ENCODE results near the gene TC2N.
"Not testable (repeated sequence)": the region's sequence is repeated elsewhere in the genome, so short reads cannot be mapped to it uniquely, and the experiment has no call there.

Gene TC2N

GRCh38 chr14:91830777-91831176, 36.6 kb downstream of the TC2N start:
- DNase-seq, result no peak

DNA sequence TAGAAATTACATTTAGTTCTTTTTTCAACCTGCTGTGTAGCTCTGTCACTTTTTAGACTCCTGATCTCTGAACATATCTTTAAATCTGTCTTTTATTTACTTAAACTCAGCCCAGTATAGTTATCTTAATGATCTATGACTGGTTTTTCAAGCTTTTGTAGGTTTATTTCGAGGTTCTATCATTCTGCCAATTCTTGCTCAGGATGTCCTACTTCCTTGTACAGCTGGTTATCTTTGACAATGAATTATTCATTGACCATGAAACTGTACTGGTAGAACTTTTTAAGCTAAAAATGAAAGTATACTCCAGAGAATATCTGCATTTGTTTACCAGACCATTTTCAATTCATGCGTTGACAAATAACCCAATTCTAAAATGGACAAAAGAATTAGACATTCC, 37.8 kb downstream of the TC2N start:
- DNase-seq, result no peak

- DNase-seq, result no peak
These were observed 39.6 kb downstream of the TC2N start for GRCh38 chr14:91827746-91828145.

DNA sequence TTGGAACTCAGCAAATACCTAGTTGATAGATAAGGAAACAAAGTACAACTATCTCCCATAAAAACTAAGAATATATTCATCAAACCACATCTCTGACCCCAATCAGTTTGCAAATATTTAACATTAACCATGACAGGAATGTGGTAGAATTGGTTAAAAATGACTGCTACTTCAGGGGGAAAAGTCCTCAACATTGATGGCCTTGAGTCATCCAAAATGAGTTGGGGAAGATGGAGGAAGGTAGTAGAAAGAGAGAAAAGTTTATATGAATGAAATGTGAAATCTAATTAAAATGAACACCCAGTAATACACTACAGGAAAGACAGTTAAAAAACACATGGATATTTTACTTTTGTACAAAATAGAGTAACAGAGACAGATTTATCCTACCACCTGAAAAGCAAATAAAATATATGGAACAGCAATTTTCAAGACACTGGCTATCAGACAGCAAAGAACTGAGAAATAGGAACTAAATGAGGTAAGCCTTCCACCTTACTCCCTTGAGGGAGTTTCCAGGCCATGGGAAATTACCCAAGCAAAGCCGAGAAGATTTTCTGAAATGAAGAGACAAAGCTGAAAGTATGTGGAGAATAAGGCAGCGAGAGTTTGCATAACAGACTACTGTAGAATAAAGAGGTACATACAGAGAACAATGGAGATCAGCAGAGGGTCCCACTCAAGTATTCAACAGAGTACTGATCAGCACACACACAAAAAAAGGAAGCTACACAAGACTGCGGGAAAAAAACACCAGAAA, 49.6 kb downstream of the TC2N start:
- DNase-seq, result no peak

DNA sequence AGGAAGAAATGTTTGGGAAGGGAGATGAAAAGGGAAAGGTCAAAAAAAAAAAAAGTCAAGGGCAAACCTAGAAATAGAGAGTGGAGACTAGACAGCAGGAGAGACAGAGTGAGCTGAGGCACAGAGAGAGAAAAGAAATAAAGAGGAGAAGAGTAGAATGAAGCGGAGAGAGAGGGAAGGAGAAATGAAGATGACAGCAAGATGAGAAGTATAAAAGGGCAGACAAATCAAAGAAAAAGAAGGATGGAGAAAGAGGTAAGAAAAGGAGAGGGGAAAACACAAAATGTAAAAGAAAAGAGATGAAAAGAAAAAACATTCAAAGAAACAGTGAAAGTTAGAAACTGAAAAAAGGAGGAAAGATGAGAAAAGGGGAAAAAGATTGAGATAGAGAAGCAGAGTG, 53.0 kb downstream of the TC2N start:
- no peak for DNase-seq

- no peak for DNase-seq
These were observed 56.6 kb downstream of the TC2N start for GRCh38 chr14:91810699-91811098.

DNA sequence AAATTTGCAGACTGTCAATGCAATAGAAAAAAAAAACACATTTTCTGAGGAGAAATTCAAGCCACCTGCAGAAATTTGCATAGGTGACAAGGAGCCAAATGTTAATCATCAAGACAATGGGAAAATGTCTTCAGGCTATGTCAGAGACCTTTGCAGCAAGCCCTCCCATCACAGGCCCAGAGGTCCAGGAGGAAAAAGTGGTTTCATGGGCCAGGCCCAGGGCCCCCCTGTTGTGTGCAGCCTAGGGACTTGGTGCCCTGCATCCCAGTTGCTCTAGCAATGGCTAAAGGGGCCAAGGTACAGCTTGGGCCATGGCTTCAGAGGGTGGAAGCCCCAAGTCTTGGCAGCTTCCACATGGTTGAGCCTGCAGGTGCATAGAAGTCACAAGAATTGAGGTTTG, 60.6 kb downstream of the TC2N start:
- no peak for DNase-seq

GRCh38 chr14:91806094-91806493, 61.2 kb downstream of the TC2N start:
- DNase-seq, result not testable (repeated sequence)

GRCh38 chr14:91805659-91806058, 61.7 kb downstream of the TC2N start:
- DNase-seq, result no peak

- DNase-seq, result no peak
These were observed 66.0 kb downstream of the TC2N start for GRCh38 chr14:91801358-91801757.

DNA sequence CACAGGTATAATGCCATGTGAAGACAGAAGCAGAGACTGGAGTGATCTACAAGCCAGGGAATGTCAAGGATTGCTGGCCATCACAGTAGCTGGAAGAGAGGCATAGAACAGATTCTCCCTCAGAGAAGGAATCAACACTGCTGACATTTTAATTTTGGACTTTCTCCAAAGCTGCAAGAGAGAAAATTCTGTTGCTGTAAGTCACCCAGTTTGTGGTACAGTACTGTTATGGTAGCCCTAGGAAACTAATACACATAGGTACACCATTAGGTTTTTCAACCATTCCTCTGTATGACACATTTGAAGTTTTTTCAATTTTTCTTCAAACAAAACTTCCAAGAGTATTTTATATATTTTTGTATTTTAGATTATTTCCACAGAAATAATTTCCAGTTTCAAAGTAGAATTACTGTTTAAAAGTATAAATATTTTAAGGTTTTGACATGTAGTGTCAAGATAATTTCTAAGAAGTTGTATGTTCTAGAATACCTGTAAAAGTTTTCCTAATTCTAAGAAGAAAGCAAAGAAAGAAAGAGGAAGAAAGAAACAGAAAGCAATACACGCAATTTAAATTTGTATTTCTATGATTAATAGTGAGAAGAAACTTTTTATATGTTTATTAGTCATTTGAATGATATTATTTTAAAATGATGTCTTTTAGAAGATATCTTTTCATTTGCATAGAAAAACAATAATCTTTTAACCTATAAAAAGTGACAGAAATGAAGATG, 70.6 kb downstream of the TC2N start:
- no peak for DNase-seq

DNA sequence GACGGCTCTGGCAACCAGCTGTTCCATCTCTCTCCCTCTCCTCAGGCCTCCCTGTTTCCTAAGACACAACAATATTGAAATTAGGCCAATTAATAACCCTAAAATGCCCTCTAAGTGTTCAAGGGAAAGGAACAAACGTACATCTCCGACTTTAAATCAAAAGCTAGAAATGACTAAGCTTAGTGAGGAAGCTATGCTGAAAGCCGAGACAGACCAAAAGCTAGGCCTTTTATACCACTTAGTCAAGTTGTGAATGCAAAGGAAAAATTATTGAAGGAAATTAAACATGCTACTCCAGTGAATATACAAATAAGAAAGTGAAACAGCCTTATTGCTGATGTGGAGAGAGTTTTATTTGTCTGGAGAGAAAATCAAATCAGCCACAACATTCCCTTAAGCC, 73.6 kb downstream of the TC2N start:
- DNase-seq, result no peak

- DNase-seq, result no peak
These were observed 81.1 kb downstream of the TC2N start for GRCh38 chr14:91786188-91786587.

DNA sequence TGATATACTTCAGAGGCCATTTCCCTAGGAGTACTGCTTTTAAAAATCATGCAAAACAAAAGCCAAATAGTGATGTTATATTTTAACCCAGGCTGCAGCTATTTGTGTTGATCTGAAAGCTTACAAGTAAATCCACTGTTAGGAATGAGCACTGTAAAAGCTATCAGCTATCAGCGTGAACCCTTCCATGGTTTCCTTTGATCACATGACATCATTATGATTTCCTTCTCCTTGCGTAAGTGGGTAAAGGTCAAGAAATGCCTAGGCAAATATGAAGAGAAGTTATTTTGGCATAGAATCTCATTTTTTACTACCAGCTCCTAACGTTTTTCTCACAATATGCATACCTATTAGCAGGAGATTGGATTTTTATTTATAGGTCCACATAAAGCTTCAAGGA, 86.9 kb downstream of the TC2N start:
- no peak for DNase-seq

DNA sequence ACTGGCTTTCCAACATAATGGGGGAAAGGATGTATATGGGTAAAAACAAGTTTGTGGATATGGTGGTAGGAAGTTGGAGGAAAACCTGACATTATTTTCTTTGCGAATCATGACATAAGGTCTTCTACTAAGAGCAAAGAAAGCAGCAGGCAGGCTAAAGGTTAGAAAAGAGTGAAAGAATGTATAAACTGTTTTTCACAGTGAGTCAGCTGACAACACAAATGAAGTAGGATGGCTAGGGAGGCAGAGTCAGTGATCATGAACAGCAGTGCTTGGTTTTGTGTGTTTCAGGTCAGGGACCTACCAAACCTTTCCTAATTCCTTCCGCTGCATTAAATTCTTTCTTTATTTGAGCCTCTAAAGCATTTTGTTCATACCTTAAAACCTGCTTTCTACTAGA, 89.1 kb downstream of the TC2N start:
- DNase-seq, result no peak

- no peak for DNase-seq
These were observed 92.9 kb downstream of the TC2N start for GRCh38 chr14:91774140-91775096.

- DNase-seq, result no peak
These were observed 97.2 kb downstream of the TC2N start for GRCh38 chr14:91770185-91770584.

DNA sequence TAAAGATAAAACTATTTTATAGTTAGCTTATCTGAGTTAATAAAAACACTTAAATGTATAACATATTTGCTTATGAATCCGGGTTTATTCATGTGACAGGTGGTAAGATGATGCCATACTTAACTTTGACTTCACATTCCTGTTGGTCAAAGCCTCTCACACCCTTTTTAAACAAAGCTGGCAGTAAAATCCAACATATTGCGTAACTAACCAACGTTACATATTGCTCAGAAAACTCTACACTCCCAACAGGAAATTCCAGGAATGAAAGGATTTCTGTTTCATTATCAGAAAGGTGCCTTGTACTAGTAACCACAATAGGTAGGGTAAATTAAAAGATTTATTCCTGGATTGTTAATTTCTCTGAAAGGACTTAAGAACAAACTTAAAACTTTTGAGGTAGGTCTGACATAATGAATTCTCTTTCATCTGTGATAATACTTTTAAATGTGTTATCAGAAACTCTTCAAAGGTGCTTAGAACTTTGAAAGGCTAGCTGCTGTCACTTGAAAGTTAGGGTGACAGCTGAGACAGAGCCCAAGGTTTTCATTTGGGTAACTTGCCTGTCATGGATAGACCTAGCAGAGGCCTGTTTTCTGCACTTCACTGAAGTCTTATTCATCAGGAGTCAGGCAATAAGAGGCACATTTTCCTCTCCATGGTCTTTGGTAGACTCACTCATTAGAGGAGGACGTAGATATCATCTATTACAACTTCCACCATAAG, 111.6 kb downstream of the TC2N start:
- DNase-seq, result no peak

- DNase-seq, result no peak
These were observed 112.5 kb downstream of the TC2N start for GRCh38 chr14:91754819-91755218.

- no peak for DNase-seq
These were observed 113.2 kb downstream of the TC2N start for GRCh38 chr14:91754185-91754584.

DNA sequence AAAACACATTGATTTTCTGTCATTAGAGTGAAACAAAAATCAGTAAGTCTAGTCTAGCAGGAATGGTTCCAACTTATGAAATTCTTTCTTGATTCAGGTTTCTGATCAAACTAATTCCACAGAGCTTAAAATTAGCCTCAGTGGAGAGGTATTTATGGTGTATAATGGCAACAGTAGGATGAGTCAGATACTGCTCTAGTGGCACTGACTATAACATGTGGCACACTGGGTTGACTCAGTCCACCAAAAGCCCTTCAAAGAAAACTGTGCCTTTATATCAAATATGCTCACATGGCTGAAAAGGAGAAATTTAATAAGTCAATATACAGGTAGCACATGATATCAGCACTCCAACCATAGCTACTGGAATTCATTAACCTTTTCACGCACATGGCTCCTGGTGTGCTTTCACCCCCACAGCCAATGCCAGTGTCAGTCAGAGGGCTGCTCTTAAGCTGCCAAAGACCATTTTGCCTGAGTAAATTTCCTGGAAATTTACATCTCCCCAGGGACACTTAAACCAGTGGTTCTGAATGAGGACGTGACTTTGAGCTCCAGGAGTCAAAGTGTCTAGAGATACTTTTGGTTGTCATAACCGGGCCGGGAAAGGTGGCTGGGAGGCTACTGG, 113.7 kb downstream of the TC2N start:
- DNase-seq, result no peak

DNA sequence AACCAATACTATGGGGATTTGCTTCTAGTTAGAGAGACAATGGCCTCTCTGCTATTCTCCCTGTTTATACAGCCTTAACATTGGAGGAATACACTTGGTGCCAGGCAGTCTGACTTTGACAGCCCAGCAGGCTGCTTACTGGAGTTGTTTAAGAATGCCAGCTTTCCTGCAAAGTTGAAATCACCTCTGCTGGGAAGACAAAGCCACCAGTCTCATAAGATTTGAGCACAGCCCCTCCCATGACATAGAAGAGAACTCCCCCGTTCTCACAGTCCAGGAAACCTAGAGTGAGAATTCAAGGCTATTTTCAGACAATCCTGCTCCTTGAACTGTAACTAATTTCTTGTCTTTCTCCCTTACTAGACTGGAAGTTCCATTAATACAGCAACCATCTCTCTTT, 114.4 kb downstream of the TC2N start:
- DNase-seq, result no peak

All from activated CD8-positive, alpha-beta memory T cell treated with anti-CD3 and anti-CD28 coated beads for 24 hours (primary cell).